ENCODE results near the gene ZNF423.

The ZNF423 gene

DNA sequence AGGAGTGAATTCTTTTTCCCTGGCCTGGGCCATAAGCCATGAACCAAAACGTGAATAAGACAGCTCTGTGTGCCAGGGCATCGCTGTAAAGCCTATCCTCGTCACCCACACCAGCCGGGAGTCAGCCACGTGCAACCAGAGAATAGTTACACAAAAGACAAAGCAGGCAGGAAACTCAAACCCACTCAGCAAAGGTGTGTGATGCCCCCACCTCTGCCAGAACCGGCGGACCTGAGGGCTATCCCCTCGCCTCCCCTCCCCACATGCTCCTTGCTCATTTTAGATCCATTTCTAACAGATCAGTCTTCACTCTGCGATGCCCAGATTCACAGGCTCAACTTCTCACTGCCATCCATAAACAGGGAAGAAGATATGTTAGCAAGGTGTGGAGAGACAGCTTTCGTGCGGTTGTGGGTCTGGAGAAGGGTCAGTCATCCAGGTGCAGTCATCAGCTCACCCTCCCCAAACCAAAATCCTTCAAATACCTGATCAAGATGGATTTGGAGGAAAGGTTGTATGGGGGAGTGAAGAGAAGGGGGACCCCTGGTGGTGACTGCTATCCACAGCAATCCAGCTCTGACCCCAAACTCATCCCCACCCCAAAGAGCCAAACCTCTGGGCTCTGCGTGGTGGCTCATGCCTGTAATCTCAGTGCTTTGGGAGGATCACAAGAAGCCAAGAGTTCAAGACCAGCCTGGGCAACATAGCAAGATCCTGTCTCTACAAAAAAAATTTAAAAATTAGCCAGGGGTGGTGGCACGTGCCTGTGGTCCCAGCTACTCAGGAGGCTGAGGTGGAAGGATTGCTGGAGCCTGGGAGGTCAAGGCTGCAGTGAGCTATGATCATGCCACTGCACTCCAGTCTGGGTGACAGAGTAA lies 263.1 kb downstream of the ZNF423 start:
- peak in 1 of 2 donors; percentile 13 for DNase-seq (ENCODE audit: extremely low read depth in 1 of 2, low read depth in 1 of 2)

DNA sequence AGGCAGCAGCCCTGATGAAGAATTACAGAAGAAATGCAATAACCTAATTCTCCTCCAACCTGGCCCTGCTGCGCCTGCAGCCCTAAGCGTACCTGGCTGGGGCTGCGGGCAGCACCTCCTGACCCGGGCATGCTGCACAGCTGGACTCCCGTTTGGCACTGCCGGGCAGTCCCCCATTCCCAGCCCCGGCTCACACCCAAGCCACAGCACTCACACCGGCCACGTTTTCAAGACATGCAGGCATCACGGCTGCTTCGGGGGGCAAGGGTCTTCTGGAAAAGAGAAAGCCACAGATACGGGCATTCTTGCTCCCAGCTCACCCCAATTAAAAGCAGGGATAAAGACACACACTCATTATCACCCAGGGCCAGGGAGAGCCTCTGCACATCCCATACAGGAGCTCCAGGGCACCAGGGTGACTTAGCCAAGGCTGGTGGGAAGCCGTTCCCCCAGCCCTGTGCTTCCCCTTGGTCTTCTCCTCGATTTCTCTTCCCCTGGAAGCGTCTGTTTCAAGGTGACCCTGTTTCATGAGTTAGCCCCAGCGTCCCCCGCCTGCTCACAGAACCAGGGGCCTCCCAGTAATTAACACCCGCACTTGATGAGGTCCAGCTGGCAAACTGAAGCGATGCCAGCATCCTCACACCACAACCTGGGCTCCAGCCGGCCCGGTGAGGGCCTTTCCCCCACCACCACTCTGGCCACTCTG lies 265.6 kb downstream of the ZNF423 start:
- no peak for DNase-seq (ENCODE audit: extremely low read depth in 1 of 2, low read depth in 1 of 2)

DNA sequence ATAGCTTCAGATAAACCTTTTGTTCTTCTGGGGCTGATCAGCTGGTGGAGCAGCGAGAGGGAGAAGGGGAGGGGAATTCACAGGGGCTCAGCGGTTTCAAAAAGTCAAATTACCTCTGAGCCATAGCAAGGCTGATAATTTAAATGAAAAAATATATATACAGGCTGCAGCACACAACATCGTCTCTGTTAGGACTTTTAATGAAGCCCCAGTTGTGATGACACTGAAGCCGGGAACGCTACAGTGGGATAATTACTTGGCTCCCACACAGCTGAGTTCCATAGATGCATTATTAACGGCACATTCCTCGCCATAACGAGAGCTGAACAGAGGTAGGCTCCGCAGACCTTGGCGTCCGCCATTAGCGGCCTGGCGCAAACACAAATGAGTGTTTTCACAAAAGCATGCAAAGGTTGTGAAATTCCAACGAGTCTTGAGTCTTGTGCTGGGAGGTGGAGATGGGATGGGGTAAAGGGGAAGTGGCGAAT lies 266.3 kb downstream of the ZNF423 start:
- DNase-seq (ENCODE audit: extremely low read depth in 1 of 2, low read depth in 1 of 2), result no peak

DNA sequence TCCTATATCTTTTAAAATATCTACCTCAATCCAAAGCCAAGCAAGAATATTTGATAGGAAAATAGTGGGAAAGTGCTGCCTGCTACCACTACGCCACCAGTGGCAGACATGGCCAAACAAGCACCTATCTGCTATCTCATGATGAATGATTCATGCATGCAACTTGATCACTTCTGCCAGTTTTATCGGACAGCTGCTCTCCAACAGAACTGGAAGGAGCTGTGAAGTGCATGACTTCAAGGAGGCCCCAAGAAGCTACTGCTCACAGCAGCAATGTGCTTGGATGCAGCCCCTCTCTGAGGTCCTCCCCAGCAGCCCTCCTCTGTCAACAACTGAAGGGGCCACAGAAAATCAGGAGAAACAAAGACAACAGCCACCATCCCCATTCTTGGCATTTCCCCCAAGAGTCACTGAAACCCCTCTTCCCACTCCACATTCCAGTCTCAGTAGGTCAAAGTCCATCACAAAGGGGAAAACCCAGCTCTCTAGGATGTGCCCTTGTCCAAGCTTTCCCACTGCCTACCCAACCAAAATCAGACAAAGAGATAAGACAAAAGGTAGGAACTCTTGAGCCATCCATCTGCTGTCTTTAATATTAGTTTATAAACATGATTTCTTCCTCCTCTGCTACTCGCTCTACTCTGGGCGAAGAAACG lies 267.1 kb downstream of the ZNF423 start:
- no peak for DNase-seq (ENCODE audit: extremely low read depth in 1 of 2, low read depth in 1 of 2)

DNA sequence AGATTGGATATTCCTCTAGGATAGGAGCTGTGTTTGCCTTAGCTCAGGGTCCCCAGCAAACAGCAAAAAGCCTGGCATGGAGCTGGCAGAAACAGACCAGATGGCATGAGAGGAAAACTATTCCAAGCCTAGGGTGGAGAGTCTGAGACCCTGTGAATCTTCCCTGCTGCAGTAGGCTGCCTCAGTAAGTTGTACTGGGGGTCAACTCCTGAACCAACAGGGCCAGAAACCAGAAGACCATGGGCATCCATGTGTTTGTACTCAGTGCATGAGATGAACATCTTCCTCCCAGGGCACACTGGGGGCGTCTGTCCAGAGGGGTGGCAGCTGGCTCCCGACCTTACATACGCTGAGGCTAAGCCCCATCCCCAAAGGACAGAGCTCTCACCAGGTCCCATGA lies 267.9 kb downstream of the ZNF423 start:
- no peak for DNase-seq (ENCODE audit: extremely low read depth in 1 of 2, low read depth in 1 of 2)

DNA sequence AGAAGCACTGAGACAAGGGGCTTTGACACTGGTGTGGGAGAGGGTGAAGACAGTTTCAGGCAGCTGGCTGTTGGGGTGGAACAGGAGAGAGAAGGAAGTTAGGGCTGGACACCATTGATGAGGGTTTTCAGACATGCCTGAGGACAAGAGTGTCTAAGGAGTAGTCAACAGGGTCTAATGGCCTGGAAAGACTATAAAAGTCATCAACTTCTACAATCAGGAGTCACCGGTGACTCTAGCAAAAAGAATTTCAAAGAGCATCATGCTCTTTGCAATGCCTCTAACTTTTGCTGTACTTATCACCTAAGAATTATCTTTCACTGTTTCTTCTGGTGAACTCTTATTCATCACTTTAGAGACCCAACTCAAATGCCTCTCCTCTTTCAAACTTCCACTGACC lies 268.4 kb downstream of the ZNF423 start:
- DNase-seq (ENCODE audit: extremely low read depth in 1 of 2, low read depth in 1 of 2), result no peak

DNA sequence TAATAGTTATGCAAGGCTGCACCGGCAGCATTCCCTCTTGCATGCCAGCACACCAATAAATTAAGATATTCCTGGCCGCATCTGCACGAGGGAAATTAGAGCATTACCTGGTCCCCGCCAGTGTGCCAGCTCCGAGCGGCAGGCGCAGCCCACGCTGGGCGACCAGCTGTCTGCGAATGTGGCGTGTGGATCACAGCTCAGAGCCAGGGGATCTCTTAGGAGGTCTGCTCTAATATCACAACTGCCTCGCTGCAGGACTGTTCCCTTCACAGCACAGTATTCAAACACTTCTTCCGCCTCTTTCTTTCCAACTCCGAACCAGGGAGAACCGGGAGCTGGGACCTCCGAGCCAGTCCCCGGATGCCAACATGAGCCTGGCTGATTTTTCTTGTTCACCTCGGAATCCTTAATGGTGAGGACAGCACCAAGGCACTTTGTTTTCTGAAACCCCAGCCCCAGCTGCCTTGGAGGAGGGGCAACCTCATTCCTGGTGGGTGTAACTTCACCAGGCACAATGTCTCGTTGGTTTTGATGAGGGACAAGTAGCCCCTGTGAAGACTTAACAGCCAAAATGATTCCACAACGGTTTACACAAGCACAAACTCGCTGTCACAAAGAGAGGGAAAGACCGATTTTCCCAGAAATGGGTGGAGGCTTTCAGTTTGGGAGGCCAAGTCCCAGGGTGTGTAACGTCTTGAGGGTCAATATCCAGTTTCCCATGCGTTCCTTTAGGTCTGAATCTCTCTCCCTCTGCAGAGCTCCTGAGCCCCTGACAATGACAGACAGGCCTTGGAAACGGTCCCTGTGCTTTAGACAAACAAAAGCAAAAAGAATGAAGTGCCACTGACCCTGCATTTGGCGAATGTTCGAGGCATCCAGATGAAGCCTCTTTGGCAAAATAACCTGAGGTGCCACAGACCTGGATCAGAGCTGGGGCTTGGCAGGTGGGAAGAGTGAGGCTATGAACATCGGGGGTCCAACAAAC lies 269.2 kb downstream of the ZNF423 start:
- DNase-seq (ENCODE audit: extremely low read depth in 1 of 2, low read depth in 1 of 2), result no peak

DNA sequence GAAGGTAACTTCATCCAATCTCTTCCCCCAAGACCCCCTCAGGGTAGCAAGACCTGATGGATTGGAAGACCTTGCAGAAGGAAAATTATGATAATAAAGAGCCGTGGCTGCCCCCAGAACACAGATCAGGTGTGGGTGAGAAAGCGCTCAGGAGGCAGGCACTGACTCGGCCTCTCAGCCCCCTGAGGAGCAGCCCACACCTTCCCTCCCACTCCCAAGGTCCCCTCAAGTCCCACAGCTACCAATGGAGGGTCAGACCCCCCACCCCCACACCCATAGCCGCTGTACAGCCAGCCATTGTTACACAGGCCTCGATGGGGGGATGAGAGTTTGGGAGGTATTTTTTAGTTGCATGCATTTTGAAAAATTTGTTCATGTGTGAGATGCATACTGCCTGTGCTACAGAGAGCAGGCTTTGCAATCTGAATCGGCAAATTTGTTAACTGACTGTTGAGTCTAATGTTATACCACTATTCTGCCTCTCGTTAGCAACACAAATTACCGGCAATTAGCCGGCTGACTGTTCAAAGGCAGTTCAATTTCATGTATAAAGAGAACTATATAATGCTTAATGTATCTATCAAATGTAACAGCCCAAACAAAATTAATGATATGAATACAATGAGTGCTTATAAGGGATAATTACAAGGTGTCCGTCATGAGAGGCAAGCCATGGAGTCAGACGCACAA lies 270.6 kb downstream of the ZNF423 start:
- DNase-seq (ENCODE audit: extremely low read depth in 1 of 2, low read depth in 1 of 2), result no peak

DNA sequence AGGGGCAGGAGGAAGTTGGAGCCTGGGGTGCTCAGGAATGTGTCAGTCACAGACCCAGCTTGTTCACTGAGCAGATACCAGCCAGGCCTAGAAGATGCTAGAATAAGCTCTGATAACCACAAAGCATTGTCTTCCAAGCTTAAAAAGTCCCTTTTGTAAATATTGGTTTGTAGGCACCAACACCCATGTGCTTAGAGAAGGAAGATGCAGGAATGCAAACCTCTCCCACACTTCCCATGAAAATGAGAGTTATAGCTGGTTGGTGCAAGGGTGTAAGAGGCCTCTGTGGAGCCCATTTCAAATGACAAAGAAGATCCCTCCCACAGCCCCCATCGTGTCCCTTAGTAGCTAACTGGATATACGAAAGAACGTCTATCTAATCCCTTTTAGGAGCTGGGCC lies 272.0 kb downstream of the ZNF423 start:
- DNase-seq (ENCODE audit: extremely low read depth in 1 of 2, low read depth in 1 of 2), result no peak

DNA sequence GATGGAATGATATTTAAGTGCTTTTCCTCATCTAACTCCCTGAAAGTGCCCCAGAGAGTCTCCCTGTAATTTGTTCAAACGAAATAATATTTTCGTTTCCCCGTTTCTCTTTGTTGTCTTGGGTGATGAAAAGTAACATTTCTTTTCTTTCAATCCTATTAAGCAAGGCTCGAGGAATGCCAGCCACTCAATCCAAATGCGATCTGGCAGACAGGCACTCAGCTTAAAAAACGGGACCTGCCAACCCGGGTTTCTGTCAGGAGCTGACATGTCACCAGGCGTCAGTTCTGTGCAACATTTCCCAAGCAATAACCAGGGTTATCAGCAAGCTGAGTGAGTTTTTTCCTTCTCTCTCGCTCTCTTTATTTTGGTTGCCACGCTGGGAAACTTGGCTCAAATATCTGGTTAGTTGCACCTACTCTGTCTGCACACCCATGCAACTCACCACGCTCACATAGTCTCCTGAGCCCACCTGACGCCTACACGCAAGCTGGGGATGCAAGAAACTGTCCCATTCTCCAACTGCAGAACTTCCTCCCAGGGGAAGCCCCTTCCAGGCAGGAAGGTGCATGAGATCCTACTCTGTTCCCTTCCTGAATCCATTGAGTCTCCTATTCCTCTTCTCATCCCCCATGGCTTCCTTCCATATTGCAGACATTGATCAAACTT lies 274.1 kb downstream of the ZNF423 start:
- DNase-seq (ENCODE audit: extremely low read depth in 1 of 2, low read depth in 1 of 2), result no peak

DNA sequence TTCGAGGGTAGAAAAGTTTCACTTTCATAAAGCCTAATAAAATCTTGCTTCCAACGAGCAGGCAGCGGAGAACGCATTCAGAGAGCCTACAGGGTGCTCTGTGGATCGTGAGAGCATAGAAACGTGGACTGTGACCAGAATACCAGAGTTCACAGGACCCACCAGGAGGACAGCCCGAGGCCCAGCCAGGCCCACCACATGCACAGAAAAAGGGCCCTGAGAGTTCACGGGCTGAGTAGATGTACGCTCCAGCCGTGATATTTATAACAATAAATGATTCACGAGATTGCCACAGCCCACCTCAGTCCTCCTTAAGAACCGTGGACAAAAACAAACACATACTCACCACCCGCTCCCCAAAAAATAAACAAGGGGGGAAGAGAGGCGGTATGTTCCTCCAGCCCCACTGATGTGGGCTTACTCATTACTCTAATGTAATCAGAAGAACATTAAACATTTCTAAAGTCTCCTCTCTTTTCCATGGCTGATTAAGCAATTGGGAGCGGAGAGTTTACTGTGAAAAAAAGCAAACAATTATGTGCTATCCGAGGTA lies 275.1 kb downstream of the ZNF423 start:
- DNase-seq (ENCODE audit: extremely low read depth in 1 of 2, low read depth in 1 of 2), result no peak

DNA sequence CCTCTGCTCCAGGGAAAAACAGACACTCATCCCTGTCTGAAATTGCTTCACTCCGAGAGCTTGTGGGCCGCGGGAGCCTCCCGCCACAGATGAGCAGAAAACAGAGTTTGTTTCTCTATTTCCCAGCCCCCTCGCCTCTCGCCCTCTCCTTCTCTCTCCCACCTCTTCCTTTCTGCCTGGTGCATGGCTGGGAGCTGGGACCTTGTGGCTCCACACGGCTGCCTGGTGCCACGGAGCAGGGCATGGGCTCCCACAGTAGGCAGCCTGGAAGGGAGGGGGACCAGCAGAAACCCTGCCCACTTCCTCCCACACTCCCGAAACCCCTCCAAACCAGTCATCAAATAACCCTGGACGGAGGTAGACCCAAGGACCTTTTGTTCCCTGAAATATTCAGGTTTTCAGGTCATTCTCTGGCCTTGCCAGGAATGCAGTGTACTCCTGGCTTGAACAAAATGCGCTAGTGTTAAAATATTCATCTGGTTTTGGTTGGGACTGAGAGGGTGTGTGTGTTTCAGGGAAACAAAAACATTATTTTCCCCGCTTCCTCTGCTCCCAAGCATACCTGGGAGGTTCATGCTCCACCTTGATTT lies 277.4 kb downstream of the ZNF423 start:
- no peak for DNase-seq (ENCODE audit: extremely low read depth in 1 of 2, low read depth in 1 of 2)

DNA sequence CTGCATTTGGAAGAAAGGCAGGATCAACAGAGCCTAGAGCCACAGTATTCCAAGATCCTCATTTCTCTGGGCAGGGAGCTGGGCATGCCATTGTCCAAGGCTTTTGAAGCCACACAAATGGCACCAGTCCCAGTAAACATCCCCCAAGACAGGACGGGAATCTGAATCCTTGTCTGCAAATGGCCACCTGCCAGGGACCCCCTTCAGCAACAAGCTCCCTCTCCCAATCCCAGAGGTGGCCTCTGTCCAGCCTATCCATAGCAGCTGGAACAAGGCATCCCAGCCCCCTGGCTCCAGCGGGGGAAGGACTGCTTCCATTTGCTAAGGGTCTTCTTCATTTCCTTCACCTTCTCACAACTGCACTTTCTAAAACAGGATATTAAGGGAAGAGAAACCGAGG lies 277.9 kb downstream of the ZNF423 start:
- no peak for DNase-seq (ENCODE audit: extremely low read depth in 1 of 2, low read depth in 1 of 2)

DNA sequence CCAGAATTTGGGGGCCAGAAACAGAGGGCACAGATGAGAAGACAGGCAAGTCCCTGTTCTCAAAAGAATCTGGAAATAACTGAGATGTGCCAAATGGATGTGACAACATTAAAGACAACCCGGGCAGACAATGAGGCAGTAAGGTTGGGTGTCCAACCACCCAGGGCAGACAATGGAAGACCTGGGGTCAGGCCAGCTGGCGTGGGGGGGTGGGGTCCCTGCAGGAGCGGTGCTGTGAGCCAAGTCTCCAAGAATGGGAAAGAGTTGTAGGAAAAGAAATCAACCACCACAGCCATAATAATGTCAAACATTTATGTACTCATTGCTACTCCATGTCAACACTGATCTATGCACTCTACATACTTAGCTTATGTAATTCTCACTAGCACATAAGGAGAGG lies 279.0 kb downstream of the ZNF423 start:
- no peak for DNase-seq (ENCODE audit: extremely low read depth in 1 of 2, low read depth in 1 of 2)

DNA sequence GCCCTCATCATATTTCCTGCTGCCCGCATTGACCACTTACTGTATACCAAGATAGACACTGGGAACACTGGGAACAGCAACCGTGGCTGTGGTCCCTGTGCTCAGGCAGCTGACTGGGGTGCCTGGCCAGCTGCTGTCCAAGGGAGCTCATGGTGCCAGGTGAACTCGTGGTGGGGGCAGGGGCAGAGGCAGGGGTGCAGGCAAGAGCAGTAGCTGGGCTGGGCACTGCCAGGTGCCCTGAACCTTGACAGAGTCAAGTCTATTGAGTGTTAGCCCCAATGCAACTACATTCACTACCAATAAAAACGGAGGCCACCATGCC lies 279.8 kb downstream of the ZNF423 start:
- DNase-seq (ENCODE audit: extremely low read depth in 1 of 2, low read depth in 1 of 2), result no peak

DNA sequence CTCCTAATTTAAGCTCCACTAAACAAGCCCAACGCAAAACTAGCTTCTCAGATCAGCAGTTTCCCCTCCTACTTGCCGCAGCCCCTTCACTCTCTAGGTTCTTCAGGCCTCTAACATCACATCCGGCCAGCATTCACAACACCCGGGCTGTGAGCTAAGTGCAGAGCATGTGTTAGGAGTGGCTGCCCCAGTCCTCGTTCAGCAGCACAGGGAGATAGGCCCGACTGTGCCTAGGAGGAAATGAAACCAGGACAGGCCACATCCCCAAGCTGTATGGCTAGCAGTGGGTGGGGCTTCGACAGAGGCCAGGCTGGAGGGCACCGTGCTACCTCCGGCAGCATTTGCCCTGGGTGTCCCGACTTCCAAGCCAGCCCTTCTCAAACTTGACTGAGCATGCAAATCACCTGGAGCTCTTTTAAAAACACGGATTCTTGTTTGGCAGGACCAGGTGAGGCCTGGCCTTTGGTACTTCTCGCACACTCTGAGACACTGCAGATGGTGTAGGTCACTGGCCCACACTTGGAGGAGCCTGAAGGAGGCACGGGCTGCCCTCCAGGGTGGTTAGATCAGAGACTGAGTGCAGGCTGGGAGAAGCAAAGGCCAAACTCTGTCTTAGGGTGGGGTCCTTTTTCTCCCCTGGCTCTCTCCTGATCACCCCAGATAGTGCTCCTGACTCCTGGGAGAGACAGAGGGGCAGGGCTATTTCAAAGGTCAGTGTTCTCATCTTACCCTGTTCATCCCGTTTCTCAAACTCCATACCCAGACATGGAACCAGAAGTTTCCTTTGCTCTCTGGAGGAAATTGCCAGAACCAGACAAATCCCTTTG lies 280.4 kb downstream of the ZNF423 start:
- DNase-seq (ENCODE audit: extremely low read depth in 1 of 2, low read depth in 1 of 2), result no peak

DNA sequence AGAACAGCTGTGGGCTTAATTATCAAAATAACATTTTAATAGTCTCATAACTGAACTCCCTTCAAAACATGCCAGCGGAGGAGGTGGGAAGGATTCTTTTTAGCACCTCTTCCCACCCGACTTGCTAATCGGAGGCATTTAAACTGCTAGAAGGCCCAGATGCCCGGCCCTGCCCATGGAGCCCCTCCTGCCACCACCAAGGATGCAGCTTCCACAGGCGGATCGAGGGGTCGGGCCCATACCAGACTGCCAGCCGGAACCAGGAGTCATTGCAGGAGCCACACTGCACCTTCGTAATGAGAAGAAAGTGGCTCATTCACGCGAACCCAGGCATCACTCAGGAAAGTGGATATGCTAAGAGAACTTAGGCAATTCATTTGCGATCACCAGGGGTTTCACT lies 281.1 kb downstream of the ZNF423 start:
- DNase-seq (ENCODE audit: extremely low read depth in 1 of 2, low read depth in 1 of 2), result no peak

DNA sequence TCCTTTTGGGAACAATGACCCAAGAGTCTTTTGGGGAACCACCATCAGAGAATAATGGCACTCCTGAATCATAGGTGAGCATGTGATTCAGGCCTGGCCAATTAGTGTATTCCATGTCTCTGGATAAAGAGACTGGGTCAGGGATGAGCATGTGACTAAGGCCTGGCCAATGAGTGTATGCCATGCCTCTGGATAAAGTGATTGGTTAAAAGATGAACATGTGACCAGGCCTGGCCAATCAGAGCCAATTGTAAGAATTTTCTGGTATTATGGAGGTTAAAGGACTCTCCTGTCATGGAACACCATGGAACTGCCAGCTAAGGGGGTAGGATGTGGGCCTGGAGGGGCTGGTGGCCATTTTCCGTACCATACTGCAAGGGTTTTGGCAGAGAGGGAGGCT lies 288.0 kb downstream of the ZNF423 start:
- no peak for DNase-seq (ENCODE audit: extremely low read depth in 1 of 2, low read depth in 1 of 2)

All from activated CD8-positive, alpha-beta memory T cell treated with anti-CD3 and anti-CD28 coated beads for 1 hour (primary cell).